HepG2 (cell line): Measurements from ENCODE around the gene CNIH4. TPM values are rescaled to one million over a fixed set of nuclear protein-coding genes. Genes with fewer than 3 reads are reported as not detected.
"Not testable (repeated sequence)": the region's sequence is repeated elsewhere in the genome, so short reads cannot be mapped to it uniquely, and the experiment has no call there.

Experiments used
- ATAC-seq: fragments of 200-7000 bp; cut with Tn5 transposase; 3 replicates; pipeline ENCODE4 v1.9.1; 2020; ENCODE audit warnings: mild to moderate bottlenecking, moderate library complexity
- BruUV-seq: library from RNA; stranded (reverse); fragments of 400-500 nt; replicated peaks from 2 replicates; lab custom pipeline; 2021; lab: Mats Ljungman, UMichigan
- CTCF ChIA-PET: fragments of 300-600 bp; formaldehyde crosslinking; extraction: SDS; loops from one replicate; lab custom pipeline; 2021; ENCODE audit warnings: low total read pairs, inconsistent platforms, low intra/inter-chr PET ratio; lab: Yijun Ruan, JAX
- POLR2A ChIA-PET: fragments of 350-600 bp; sonication (Branson Sonifier 250); formaldehyde crosslinking; loops from one replicate; lab custom pipeline; 2020; ENCODE audit warnings: antibody characterized with exemption, inconsistent platforms; lab: Yijun Ruan, JAX
- DNase-seq: peaks from one replicate; pipeline ENCODE4 v3.0.0-alpha.2; 2015; ENCODE audit warnings: low spot score
- FAIRE-seq: peaks from 3 replicates; lab custom pipeline; 2011; peaks lifted over from hg19 to GRCh38; lab: Jason Lieb, UNC
- H2AFZ ChIP-seq: one replicate; pipeline ENCODE4 v1.6.1; 2011; ENCODE audit warnings: low read length, inconsistent platforms
- H3K27ac ChIP-seq: fragments of 300-600 bp; 3 replicates; pipeline ENCODE4 v1.8.0; 2011; ENCODE audit warnings: mixed run types, mild to moderate bottlenecking, mixed read lengths, low read length, inconsistent platforms; ENCODE audit not compliant: insufficient read depth; ENCODE audit errors: extremely low read length
- H3K27me3 ChIP-seq, 2 experiments: fragments of 200-600 bp in 1 of 2; 2 replicates in 1 of 2; 3 replicates in 1 of 2; pipeline versions ENCODE4 v1.6.0 to v1.8.0; 2011; ENCODE audit warnings: low read length in 2 of 2, mild to moderate bottlenecking in 2 of 2, moderate library complexity in 2 of 2, inconsistent platforms in 1 of 2; ENCODE audit not compliant: insufficient read depth in 2 of 2, control insufficient read depth in 1 of 2
- H3K36me3 ChIP-seq, 2 experiments: fragments of 200-600 bp in 1 of 2; replicated peaks in 1 of 2; 2 replicates in 1 of 2; 3 replicates in 1 of 2; pipeline versions ENCODE4 v1.5.1 to v1.8.0; 2011; ENCODE audit warnings: low read length in 2 of 2, inconsistent platforms in 1 of 2; ENCODE audit not compliant: insufficient read depth in 2 of 2, control insufficient read depth in 1 of 2
- H3K4me1 ChIP-seq: 2 replicates; pipeline ENCODE4 v1.5.1; 2012; ENCODE audit warnings: low read length, inconsistent platforms; ENCODE audit not compliant: insufficient read depth
- H3K4me2 ChIP-seq: 2 replicates; pipeline ENCODE4 v1.6.0; 2011; ENCODE audit warnings: low read depth, low read length, inconsistent platforms
- H3K4me3 ChIP-seq, 3 experiments: fragments of 200-600 bp in 1 of 3; sonication (generic), shearing (Covaris generic) in 1 of 3; replicated peaks in 1 of 3; 2 replicates each; pipeline ENCODE4 v1.5.1; 2011 to 2016; ENCODE audit warnings: low read length in 3 of 3, inconsistent platforms in 2 of 3, low read depth in 2 of 3, mild to moderate bottlenecking in 2 of 3, control low read depth in 1 of 3, mixed read lengths in 1 of 3; ENCODE audit not compliant: insufficient read depth in 1 of 3
- H3K79me2 ChIP-seq: one replicate; pipeline ENCODE4 v1.6.1; 2011; ENCODE audit warnings: low read length, inconsistent platforms; ENCODE audit not compliant: insufficient read depth
- H3K9ac ChIP-seq: 2 replicates; pipeline ENCODE4 v1.6.0; 2011; ENCODE audit warnings: mild to moderate bottlenecking, low read depth, low read length, inconsistent platforms; ENCODE audit not compliant: insufficient read depth
- H3K9me3 ChIP-seq: 2 replicates; pipeline ENCODE4 v1.5.1; 2012; ENCODE audit warnings: mild to moderate bottlenecking, low read length
- H4K20me1 ChIP-seq: 2 replicates; pipeline ENCODE4 v1.6.0; 2011; ENCODE audit warnings: inconsistent platforms, mild to moderate bottlenecking, low read length, moderate library complexity; ENCODE audit not compliant: insufficient read depth
- HOXD1 ChIP-seq: sonication (generic); formaldehyde crosslinking; IDR thresholded peaks from 2 replicates; pipeline ENCODE4 v1.5.0; 2020; ENCODE audit warnings: missing genetic modification reagents
- PAF1 ChIP-seq: IDR thresholded peaks from 2 replicates; pipeline ENCODE4 v1.6.1; 2016; ENCODE audit warnings: missing genetic modification reagents, missing compliant biosample characterization
- SMYD3 ChIP-seq: sonication (generic); formaldehyde crosslinking; IDR thresholded peaks from 2 replicates; pipeline ENCODE4 v1.8.1; 2023; ENCODE audit warnings: mild to moderate bottlenecking, missing genetic modification reagents
- ZNF773 ChIP-seq: sonication (generic); formaldehyde crosslinking; IDR thresholded peaks from 2 replicates; pipeline ENCODE4 v1.4.0; 2020; ENCODE audit warnings: missing genetic modification reagents, borderline replicate concordance
- WGBS: methylation state at CpG from one replicate; pipeline ENCODE4 v1.1.6; 2017; ENCODE audit warnings: low lambda C conversion rate; 5-methylcytosine and 5-hydroxymethylcytosine counted together
- in situ Hi-C: cut with HindIII; loops from 2 replicates; pipeline ENCODE4 v1.10.0; 2017; ENCODE audit warnings: low pct_unique_long_range_greater_than_20kb; ENCODE audit not compliant: extremely low pct_ligation_motif_present
- intact Hi-C: fragments of 100-400 bp; cut with micrococcal nuclease; formaldehyde crosslinking; loops from one replicate; pipeline ENCODE4 v1.10.0; 2022; ENCODE audit not compliant: unreplicated experiment
- polyA plus RNA-seq, 8 experiments: library from polyadenylated mRNA; depleted of rRNA in 3 of 8; stranded (reverse) in 7 of 8; unstranded in 1 of 8; fragments of >200 nt; fragmentation: Illumina TruSeq in 4 of 8; extraction: Trizol in 4 of 8; gene quantifications; 2 replicates each; pipeline versions ENCODE4 v1.2.1 to v1.2.3, GENCODE V29; 2011 to 2016; ENCODE audit warnings: low read depth in 4 of 8, missing spikeins in 1 of 8, mixed read lengths in 1 of 8; ENCODE audit not compliant: insufficient read depth in 1 of 8
- total RNA-seq, 5 experiments: library from RNA; depleted of rRNA; stranded (reverse); fragments of >200 nt; fragmentation: Illumina TruSeq; extraction: Trizol; gene quantifications; 2 replicates each; pipeline ENCODE4 v1.2.3, GENCODE V29; 2016; ENCODE audit warnings: low read depth in 1 of 5
- TF ChIP-seq, protein P1 (sequence below): sonication (generic); formaldehyde crosslinking; IDR thresholded peaks from 2 replicates; pipeline ENCODE4 v1.4.0; 2020; ENCODE audit warnings: missing genetic modification reagents, mild to moderate bottlenecking, borderline replicate concordance
- TF ChIP-seq, protein P2 (sequence below): IDR thresholded peaks from 2 replicates; pipeline ENCODE4 v1.6.1; 2012; ENCODE audit warnings: inconsistent platforms

CNIH4 gene
- total and polyA plus RNA-seq, 2 of the 13 experiments (the other 11 are each of a cell fraction or from before 2014, with no cell fraction given): 51.8 to 52.9 TPM

DNA sequence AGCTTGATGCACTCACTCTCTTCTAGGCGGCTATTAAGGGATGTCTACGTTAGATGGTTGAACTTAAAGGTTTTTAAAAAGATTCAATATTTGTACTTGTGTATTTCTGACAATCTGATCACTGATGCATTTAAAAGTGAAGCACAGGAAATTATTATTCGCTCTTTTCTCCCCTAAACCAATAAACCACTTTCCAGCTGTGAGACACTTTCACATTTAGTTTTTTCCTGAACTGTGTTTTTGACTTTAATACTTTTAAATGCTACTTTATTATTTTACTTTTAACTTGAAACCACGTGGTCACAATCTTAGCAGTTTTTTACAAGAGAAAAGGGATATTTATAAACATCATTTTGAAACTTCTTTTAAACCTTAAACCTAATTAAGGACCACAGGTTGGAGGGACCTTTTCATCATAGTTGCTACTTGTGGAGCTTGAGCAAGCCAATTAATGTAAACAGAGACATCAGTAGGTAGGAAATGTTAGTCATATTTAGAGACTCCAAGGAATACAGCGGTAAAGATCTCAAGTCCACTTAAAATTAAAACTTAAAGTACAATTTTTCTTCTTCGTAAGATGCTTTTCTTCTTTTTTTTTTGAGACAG lies 68.7 kb downstream of the CNIH4 start (continued):
- TF ChIP-seq, protein P1, sequence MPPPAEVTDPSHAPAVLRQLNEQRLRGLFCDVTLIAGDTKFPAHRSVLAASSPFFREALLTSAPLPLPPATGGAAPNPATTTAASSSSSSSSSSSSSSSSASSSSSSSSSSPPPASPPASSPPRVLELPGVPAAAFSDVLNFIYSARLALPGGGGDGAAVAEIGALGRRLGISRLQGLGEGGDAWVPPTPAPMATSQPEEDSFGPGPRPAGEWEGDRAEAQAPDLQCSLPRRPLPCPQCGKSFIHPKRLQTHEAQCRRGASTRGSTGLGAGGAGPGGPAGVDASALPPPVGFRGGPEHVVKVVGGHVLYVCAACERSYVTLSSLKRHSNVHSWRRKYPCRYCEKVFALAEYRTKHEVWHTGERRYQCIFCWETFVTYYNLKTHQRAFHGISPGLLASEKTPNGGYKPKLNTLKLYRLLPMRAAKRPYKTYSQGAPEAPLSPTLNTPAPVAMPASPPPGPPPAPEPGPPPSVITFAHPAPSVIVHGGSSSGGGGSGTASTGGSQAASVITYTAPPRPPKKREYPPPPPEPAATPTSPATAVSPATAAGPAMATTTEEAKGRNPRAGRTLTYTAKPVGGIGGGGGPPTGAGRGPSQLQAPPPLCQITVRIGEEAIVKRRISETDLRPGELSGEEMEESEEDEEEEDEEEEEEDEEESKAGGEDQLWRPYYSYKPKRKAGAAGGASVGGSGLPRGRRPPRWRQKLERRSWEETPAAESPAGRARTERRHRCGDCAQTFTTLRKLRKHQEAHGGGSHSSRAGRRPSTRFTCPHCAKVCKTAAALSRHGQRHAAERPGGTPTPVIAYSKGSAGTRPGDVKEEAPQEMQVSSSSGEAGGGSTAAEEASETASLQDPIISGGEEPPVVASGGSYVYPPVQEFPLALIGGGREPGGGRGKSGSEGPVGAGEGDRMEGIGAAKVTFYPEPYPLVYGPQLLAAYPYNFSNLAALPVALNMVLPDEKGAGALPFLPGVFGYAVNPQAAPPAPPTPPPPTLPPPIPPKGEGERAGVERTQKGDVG (CRISPR knock-in tag): no peak
- TF ChIP-seq ZNF773 (CRISPR knock-in tag) (no peak), HOXD1 (CRISPR knock-in tag) (no peak), SMYD3 (no peak), PAF1 (CRISPR knock-in tag) (no peak)
- TF ChIP-seq, protein P2, sequence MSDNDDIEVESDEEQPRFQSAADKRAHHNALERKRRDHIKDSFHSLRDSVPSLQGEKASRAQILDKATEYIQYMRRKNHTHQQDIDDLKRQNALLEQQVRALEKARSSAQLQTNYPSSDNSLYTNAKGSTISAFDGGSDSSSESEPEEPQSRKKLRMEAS: no peak

DNA sequence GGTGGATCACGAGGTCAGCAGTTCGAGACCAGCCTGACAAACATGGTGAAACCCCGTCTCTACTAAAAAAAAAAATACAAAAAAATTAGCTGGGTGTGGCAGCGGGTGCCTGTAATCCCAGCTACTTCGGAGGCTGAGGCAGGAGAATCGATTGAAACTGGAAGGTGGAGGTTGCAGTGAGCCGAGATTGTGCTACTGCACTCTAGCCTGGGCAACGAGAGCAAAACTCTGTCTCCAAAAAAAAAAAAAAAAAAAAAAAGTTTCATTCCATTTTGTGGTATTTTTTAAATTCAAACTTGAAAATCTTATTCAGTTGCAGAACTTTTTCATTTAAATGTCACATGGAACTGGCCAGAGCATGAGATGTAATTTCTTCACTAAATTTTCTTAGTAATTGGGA lies 70.2 kb downstream of the CNIH4 start:
- FAIRE-seq, H3K9me3 ChIP-seq, H3K9ac ChIP-seq, intact Hi-C loops, H3K4me3 ChIP-seq, H3K27ac ChIP-seq, ATAC-seq, in situ Hi-C loops, DNase-seq, BruUV-seq, H4K20me1 ChIP-seq, CTCF ChIA-PET, H3K4me2 ChIP-seq, H2AFZ ChIP-seq, POLR2A ChIA-PET, H3K27me3 ChIP-seq: not testable (repeated sequence)
- WGBS: 93% methylated on average over 8 of the region's 8 CpGs
- Histone ChIP-seq H3K4me1 (peaks cover 22% of the 10 kb centered on the region), H3K36me3 (peaks cover 10 to 58% of the 10 kb centered on the region in 2 experiments), H3K79me2 (peaks cover 28% of the 10 kb centered on the region)
